Hepatocyte (in vitro differentiated cells): ENCODE measurements around the gene CDK13.

Experiments used
- CTCF ChIP-seq: fragments of 200-600 bp; sonication (generic); IDR thresholded peaks from 2 replicates; pipeline ENCODE4 v1.5.1; 2016; ENCODE audit warnings: antibody characterized with exemption, mild to moderate bottlenecking; ENCODE audit not compliant: poor library complexity
- EZH2 ChIP-seq: fragments of 200-600 bp; sonication (generic); IDR thresholded peaks from 2 replicates; pipeline ENCODE4 v1.6.1; 2016; ENCODE audit warnings: antibody characterized with exemption, mild to moderate bottlenecking, borderline replicate concordance
- EZH2phosphoT487 ChIP-seq: fragments of 200-600 bp; sonication (generic); IDR thresholded peaks from one replicate; pipeline ENCODE4 v1.6.1; 2018; ENCODE audit warnings: antibody characterized with exemption, mild to moderate bottlenecking, low read depth, moderate library complexity; ENCODE audit not compliant: unreplicated experiment, severe bottlenecking

GRCh38 chr7:40122940-40123254 lies 172.8 kb downstream of the CDK13 start:
- TF ChIP-seq EZH2 (no peak), CTCF (no peak), EZH2phosphoT487 (no peak)
